ENCODE results near the gene RBPMS2.

RBPMS2 gene

DNA sequence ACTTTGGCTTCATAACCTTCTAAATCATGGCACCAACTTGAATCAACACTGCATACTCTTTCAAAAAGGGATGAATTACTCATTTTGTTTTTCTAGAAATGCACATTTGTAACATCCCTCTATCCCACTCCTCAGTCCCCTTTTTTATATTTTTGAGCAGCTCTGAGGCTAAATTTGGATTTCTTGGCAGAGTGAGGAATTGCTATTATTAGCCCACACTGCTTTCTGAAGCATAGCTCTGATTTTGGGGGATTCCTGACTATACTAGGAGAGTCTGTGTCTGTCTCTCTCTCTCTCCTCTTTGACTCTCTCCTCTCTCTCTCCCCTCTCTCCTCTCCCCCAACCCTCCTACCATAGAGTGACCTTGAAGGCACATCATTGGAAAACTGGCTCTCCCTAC is 76.6 kb downstream of the RBPMS2 start:
- no peak overlapping the region for H3K27ac ChIP-seq (ENCODE audit: low read length)
- no peak overlapping the region for H3K4me2 ChIP-seq (ENCODE audit: low read length)
- TF ChIP-seq, protein P1, sequence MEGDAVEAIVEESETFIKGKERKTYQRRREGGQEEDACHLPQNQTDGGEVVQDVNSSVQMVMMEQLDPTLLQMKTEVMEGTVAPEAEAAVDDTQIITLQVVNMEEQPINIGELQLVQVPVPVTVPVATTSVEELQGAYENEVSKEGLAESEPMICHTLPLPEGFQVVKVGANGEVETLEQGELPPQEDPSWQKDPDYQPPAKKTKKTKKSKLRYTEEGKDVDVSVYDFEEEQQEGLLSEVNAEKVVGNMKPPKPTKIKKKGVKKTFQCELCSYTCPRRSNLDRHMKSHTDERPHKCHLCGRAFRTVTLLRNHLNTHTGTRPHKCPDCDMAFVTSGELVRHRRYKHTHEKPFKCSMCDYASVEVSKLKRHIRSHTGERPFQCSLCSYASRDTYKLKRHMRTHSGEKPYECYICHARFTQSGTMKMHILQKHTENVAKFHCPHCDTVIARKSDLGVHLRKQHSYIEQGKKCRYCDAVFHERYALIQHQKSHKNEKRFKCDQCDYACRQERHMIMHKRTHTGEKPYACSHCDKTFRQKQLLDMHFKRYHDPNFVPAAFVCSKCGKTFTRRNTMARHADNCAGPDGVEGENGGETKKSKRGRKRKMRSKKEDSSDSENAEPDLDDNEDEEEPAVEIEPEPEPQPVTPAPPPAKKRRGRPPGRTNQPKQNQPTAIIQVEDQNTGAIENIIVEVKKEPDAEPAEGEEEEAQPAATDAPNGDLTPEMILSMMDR (IDR thresholded peaks at IDR 0.05; ENCODE audit: low read depth, low read length), result no peak
- TF ChIP-seq EZH2phosphoT487 (IDR thresholded peaks at IDR 0.05; ENCODE audit: low read depth), result no peak
- H4K20me1 ChIP-seq (ENCODE audit: insufficient read depth, low read length), result peaks cover 68% of the 10 kb centered on the region
- H3K4me1 ChIP-seq (ENCODE audit: low read length), result peaks cover 31% of the 10 kb centered on the region
- no peaks in the 10 kb centered on the region for H3K27me3 ChIP-seq (ENCODE audit: low read depth, low read length)
- peaks cover 14% of the 10 kb centered on the region for H3K36me3 ChIP-seq (replicated peaks; ENCODE audit: low read depth, low read length)
- no peaks in the 10 kb centered on the region for H3K9me3 ChIP-seq (ENCODE audit: insufficient read depth, low read length)
- no peak overlapping the region for H2AFZ ChIP-seq (ENCODE audit: low read depth, low read length)
- H3K9ac ChIP-seq (ENCODE audit: low read length), result no peak overlapping the region
- H3K79me2 ChIP-seq (ENCODE audit: low read length), result peaks cover 76% of the 10 kb centered on the region
- no peak overlapping the region for H3K4me3 ChIP-seq (ENCODE audit: low read length)

DNA sequence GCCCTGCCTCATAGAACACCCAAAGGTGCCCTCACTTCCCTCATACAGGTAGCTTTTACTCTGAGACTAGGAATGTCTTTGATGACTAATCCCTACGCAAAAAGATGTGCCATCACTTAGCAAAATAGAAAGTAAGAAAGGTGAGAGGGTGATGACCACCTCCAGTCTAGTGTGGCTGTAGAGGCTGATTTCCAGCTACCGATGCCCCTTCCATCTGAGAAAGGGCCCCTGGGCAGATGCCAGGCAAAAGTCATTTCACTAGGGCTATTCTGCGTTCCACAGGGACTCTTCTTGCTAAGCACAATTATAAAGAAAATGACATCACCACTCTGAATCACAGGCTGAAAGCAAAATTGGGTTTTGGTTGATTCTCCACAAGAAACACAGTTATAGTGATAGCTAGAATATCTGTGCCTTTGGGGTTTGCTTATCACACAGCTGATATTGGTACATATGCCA is 77.4 kb downstream of the RBPMS2 start:
- Histone ChIP-seq H3K27me3 (ENCODE audit: low read depth, low read length) (no peaks in the 10 kb centered on the region), H3K9ac (ENCODE audit: low read length) (no peak overlapping the region), H3K4me1 (ENCODE audit: low read length) (peaks cover 27% of the 10 kb centered on the region), H4K20me1 (ENCODE audit: insufficient read depth, low read length) (peaks cover 73% of the 10 kb centered on the region), H3K4me2 (ENCODE audit: low read length) (no peak overlapping the region), H3K4me3 (ENCODE audit: low read length) (no peak overlapping the region), H3K36me3 (replicated peaks; ENCODE audit: low read depth, low read length) (peaks cover 17% of the 10 kb centered on the region), H3K27ac (ENCODE audit: low read length) (no peak overlapping the region), H3K79me2 (ENCODE audit: low read length) (peaks cover 83% of the 10 kb centered on the region), H3K9me3 (ENCODE audit: insufficient read depth, low read length) (no peaks in the 10 kb centered on the region), H2AFZ (ENCODE audit: low read depth, low read length) (no peak overlapping the region)
- no peak for TF ChIP-seq EZH2phosphoT487 (IDR thresholded peaks at IDR 0.05; ENCODE audit: low read depth)
- TF ChIP-seq, protein P1 (IDR thresholded peaks at IDR 0.05; ENCODE audit: low read depth, low read length), result no peak

DNA sequence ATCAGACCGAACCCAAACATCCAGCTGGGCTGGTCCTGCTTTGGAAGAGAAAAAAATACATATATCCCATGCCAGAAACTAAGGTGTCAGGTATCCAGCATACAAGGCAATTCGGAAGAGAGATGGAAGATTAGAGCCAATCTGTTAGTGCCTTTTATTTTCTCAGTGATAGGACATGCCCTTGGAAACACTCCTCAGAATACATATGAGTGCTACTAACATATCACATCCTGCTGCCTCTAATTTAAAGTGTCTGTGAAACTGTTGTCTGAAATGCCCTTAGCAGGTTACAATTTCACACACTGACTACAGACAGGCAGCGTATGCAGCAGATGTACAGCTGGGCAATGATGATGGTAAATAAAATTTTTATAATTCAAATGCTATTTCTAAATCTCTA is 78.9 kb downstream of the RBPMS2 start:
- Histone ChIP-seq H3K79me2 (ENCODE audit: low read length) (peaks cover 71% of the 10 kb centered on the region), H3K27me3 (ENCODE audit: low read depth, low read length) (no peaks in the 10 kb centered on the region), H4K20me1 (ENCODE audit: insufficient read depth, low read length) (peaks cover 63% of the 10 kb centered on the region), H3K27ac (ENCODE audit: low read length) (no peak overlapping the region), H3K9ac (ENCODE audit: low read length) (no peak overlapping the region), H3K4me2 (ENCODE audit: low read length) (no peak overlapping the region), H3K4me1 (ENCODE audit: low read length) (peaks cover 19% of the 10 kb centered on the region), H3K9me3 (ENCODE audit: insufficient read depth, low read length) (no peaks in the 10 kb centered on the region), H3K4me3 (ENCODE audit: low read length) (no peak overlapping the region), H3K36me3 (replicated peaks; ENCODE audit: low read depth, low read length) (peaks cover 21% of the 10 kb centered on the region), H2AFZ (ENCODE audit: low read depth, low read length) (no peak overlapping the region)
- TF ChIP-seq, protein P1 (IDR thresholded peaks at IDR 0.05; ENCODE audit: low read depth, low read length), result no peak
- TF ChIP-seq EZH2phosphoT487 (IDR thresholded peaks at IDR 0.05; ENCODE audit: low read depth), result no peak

DNA sequence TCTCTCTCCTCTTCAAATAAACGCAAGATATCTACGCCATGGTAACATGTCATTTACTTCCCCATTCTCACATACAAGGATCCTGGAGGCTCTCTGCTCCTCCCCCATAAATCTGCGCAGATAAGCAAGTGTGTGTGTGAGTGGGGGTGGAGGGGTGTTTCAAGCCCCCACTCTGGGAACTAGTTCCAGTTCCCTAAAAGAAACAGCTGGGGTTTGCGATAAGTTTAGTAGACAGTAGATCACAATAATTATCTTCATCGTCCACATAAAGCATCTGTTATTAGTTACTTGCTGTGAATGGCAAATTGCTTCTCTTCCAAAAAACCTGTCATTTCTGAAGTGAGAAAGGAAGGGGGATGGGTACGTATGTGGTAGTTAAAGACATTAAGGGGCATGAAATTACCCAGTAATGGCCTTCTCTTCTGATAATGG is 79.8 kb downstream of the RBPMS2 start:
- Histone ChIP-seq H3K4me3 (ENCODE audit: low read length) (no peak overlapping the region), H2AFZ (ENCODE audit: low read depth, low read length) (no peak overlapping the region), H3K27ac (ENCODE audit: low read length) (no peak overlapping the region), H4K20me1 (ENCODE audit: insufficient read depth, low read length) (peaks cover 59% of the 10 kb centered on the region), H3K36me3 (replicated peaks; ENCODE audit: low read depth, low read length) (peaks cover 27% of the 10 kb centered on the region), H3K9ac (ENCODE audit: low read length) (no peak overlapping the region), H3K4me2 (ENCODE audit: low read length) (peak overlapping the region; percentile 16), H3K79me2 (ENCODE audit: low read length) (peaks cover 62% of the 10 kb centered on the region), H3K4me1 (ENCODE audit: low read length) (peaks cover 15% of the 10 kb centered on the region), H3K9me3 (ENCODE audit: insufficient read depth, low read length) (no peaks in the 10 kb centered on the region), H3K27me3 (ENCODE audit: low read depth, low read length) (no peaks in the 10 kb centered on the region)
- TF ChIP-seq, protein P1 (IDR thresholded peaks at IDR 0.05; ENCODE audit: low read depth, low read length), result no peak
- TF ChIP-seq EZH2phosphoT487 (IDR thresholded peaks at IDR 0.05; ENCODE audit: low read depth), result no peak

Measured in OCI-LY3 (cell line).